ENCODE data around the gene CLEC4D. TPM values are rescaled to one million over a fixed set of nuclear protein-coding genes. Genes with fewer than 3 reads are reported as not detected.
"Not testable (repeated sequence)": the region's sequence is repeated elsewhere in the genome, so short reads cannot be mapped to it uniquely, and the experiment has no call there.

CLEC4D gene
- total RNA-seq, 2 donors from 2014 or later, result 0.63 TPM; not detected in 1

DNA sequence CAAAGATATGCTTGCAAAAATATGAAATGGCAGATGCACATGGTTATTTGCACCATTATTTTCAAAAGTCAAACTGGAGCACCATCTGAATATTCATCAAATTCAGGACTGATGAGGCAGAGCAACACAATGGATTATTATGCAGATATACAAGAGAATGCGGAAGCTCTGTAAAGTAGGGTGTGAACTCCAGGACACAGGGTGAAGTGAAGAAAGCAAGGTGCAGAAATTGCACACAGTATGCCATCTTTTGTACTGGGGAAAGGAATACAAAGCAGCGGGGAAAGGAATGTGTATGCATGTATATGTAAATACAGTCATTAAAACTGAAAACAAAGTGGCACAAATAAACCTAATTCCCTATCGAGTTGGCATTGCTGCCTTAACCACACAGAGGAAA is 50.1 kb downstream of the CLEC4D start:
- Histone ChIP-seq H3K27ac (no peak overlapping the region), H3K27me3 (no peaks in the 10 kb centered on the region), H3K4me3 (no peak overlapping the region), H3K36me3 (no peaks in the 10 kb centered on the region), H3K9me3 (peaks cover 0 to 13% of the 10 kb centered on the region in 2 donors), H3K4me1 (no peaks in the 10 kb centered on the region)
- TF ChIP-seq CTCF (IDR thresholded peaks at IDR 0.05), result no peak
- no peak for DNase-seq (ENCODE audit: low spot score)

- TF ChIP-seq CTCF (IDR thresholded peaks at IDR 0.05), result no peak
- no peak for DNase-seq (ENCODE audit: low spot score)
- peaks cover 0 to 13% of the 10 kb centered on the region in 2 donors for H3K9me3 ChIP-seq
Observed at GRCh38 chr12:8564656-8565055, 51.4 kb downstream of the CLEC4D start.

GRCh38 chr12:8566052-8566451 is 52.7 kb downstream of the CLEC4D start:
- not testable (repeated sequence) for H3K27ac ChIP-seq; H3K27me3 ChIP-seq; DNase-seq (ENCODE audit: low spot score); H3K4me1 ChIP-seq; H3K36me3 ChIP-seq; H3K4me3 ChIP-seq
- peaks cover 0 to 13% of the 10 kb centered on the region in 2 donors for H3K9me3 ChIP-seq

More at GRCh38 chr12:8564656-8565055, 51.4 kb downstream of the CLEC4D start:
- Histone ChIP-seq H3K4me3 (no peak overlapping the region), H3K27ac (no peak overlapping the region), H3K36me3 (no peaks in the 10 kb centered on the region), H3K4me1 (no peaks in the 10 kb centered on the region), H3K27me3 (no peaks in the 10 kb centered on the region)

DNA sequence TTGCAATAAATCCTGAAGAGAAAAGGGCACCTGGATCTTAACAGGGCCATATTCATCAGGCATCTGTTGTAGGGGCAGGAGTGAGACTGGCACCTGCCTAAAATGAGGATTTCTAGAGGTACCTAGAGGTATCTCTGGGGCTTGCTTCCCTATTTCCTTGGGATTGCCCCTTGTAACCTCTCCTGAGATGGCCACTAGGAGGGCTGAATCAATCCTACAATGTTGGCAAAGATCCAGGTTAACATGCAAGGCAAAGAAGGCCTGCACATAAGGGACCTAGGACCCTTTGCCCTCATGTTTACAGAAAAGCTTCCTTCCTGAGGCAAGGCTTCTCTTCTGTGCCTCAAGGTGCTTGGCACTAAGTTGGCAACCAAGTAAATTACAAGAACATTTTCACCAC is 53.2 kb downstream of the CLEC4D start:
- no peak for DNase-seq (ENCODE audit: low spot score)
- no peak overlapping the region for H3K27ac ChIP-seq
- peaks cover 0 to 13% of the 10 kb centered on the region in 2 donors for H3K9me3 ChIP-seq
- TF ChIP-seq CTCF (IDR thresholded peaks at IDR 0.05), result no peak
- no peaks in the 10 kb centered on the region for H3K4me1 ChIP-seq
- no peaks in the 10 kb centered on the region for H3K27me3 ChIP-seq
- H3K36me3 ChIP-seq, result no peaks in the 10 kb centered on the region
- H3K4me3 ChIP-seq, result no peak overlapping the region

Other genes starting within 250 kb of the CLEC4D start
- not detected for gene CLEC6A, start 57.5 kb upstream of the CLEC4D start, total RNA-seq
- gene CLEC4E, start 27.4 kb downstream of the CLEC4D start, total RNA-seq, result 1 to 10 TPM in 1 of 2 donors, not detected in 1; 3.2 TPM
- under 1 TPM in 1 of 2 donors, not detected in 1; 0.12 TPM for gene AICDA, start 99.4 kb downstream of the CLEC4D start, total RNA-seq
- 100 to 1,000 TPM in 1 of 2 donors, 10 to 100 TPM in 1; 22.1 to 104 TPM for gene MFAP5, start 149.3 kb downstream of the CLEC4D start, total RNA-seq
- gene RIMKLB, start 184.5 kb downstream of the CLEC4D start, total RNA-seq, result 10 to 100 TPM in 1 of 2 donors, 1 to 10 TPM in 1; 9.7 to 10.7 TPM

Data from right atrium auricular region (tissue), 2 donors.